AG04450 (cell line): ENCODE data around the gene DND1. TPM values are rescaled to one million over a fixed set of nuclear protein-coding genes. Genes with fewer than 3 reads are reported as not detected.
"Not testable (repeated sequence)": the region's sequence is repeated elsewhere in the genome, so short reads cannot be mapped to it uniquely, and the experiment has no call there.

Source experiments
- CTCF ChIA-PET: fragments of 300-600, 350-600 bp; formaldehyde crosslinking; extraction: SDS; loops from one replicate; lab custom pipeline; 2022; ENCODE audit warnings: antibody characterized with exemption, inconsistent platforms; lab: Charles Lee
- POLR2A ChIA-PET: fragments of 350-600 bp; formaldehyde crosslinking; extraction: SDS; loops from one replicate; lab custom pipeline; 2021; ENCODE audit warnings: antibody characterized with exemption, inconsistent platforms; lab: Yijun Ruan, JAX
- DNase-seq: peaks from one replicate; pipeline ENCODE4 v3.0.0-alpha.2; 2011; ENCODE audit warnings: low read depth, low spot score
- H3K27ac ChIP-seq: one replicate; pipeline ENCODE4 v1.5.1; 2012; ENCODE audit warnings: low read depth, low read length, control low read depth
- H3K27me3 ChIP-seq: one replicate; pipeline ENCODE4 v1.6.0; 2012; ENCODE audit warnings: low read length; ENCODE audit not compliant: control insufficient read depth, insufficient read depth
- H3K4me3 ChIP-seq: 2 replicates; pipeline ENCODE4 v1.5.1; 2011; ENCODE audit warnings: mild to moderate bottlenecking, low read depth, low read length, control low read depth
- H3K9me3 ChIP-seq: 2 replicates; pipeline ENCODE4 v1.5.1; 2012; ENCODE audit warnings: low read length; ENCODE audit not compliant: control insufficient read depth, insufficient read depth
- polyA plus RNA-seq: library from polyadenylated mRNA; depleted of rRNA; stranded (reverse); fragments of >200 nt; gene quantifications from 2 replicates; pipeline ENCODE4 v1.2.3, GENCODE V29; 2011
- TF ChIP-seq, protein P1 (sequence below): IDR thresholded peaks from 2 replicates; pipeline ENCODE4 v1.5.1; 2011; ENCODE audit warnings: low read depth, low read length, control low read depth, inconsistent platforms

DND1 gene
- polyA plus RNA-seq, 1 experiment = 0.14 TPM

DNA sequence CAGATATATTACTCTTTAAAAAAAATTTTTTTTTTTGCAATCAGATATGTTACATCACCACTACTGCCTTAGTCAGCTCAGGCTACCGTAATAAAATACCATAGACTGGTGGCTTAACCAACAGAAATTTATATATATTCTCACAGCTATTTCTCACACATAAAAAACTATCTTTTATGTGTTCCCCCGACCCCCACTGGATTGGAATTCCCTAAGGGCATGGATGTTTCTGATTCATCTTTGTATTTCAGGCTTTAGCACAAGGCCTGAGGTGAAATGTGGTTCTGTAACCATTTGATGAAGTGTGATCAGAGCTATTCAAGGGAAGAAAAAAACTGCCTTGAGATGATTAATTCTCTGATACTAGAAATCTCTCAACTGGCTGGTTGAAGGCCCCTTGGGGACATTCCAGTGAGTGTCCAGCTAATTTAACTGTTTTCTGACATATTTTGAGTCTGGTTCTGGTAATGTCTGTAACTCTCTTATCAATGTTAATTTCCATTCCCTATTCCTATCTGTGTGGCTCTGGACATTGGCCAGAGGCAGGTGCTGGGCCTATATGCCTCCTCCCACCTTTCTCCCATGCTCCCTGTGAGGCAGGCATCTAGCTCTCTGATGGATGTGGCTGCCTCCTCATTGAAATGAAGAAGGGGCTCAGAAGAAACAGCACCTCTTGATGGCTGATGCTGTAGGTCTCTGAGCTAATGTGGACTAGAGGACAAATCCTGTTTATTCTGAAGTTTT lies 42.9 kb downstream of the DND1 start:
- peaks cover 10% of the 10 kb centered on the region for H3K9me3 ChIP-seq
- CTCF ChIA-PET = interaction anchor here (0.9 kb wide), 1 partner anchor 23 kb away, joined by 3 read pairs; no protein-coding TSS in a partner anchor
- TF ChIP-seq, protein P1, sequence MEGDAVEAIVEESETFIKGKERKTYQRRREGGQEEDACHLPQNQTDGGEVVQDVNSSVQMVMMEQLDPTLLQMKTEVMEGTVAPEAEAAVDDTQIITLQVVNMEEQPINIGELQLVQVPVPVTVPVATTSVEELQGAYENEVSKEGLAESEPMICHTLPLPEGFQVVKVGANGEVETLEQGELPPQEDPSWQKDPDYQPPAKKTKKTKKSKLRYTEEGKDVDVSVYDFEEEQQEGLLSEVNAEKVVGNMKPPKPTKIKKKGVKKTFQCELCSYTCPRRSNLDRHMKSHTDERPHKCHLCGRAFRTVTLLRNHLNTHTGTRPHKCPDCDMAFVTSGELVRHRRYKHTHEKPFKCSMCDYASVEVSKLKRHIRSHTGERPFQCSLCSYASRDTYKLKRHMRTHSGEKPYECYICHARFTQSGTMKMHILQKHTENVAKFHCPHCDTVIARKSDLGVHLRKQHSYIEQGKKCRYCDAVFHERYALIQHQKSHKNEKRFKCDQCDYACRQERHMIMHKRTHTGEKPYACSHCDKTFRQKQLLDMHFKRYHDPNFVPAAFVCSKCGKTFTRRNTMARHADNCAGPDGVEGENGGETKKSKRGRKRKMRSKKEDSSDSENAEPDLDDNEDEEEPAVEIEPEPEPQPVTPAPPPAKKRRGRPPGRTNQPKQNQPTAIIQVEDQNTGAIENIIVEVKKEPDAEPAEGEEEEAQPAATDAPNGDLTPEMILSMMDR = no peak
- peaks cover 21% of the 10 kb centered on the region for H3K27me3 ChIP-seq
- no peak for DNase-seq
- POLR2A ChIA-PET = no interaction called here
- H3K27ac ChIP-seq = no peak overlapping the region
- no peak overlapping the region for H3K4me3 ChIP-seq

- DNase-seq = no peak
- Histone ChIP-seq H3K4me3 (no peak overlapping the region), H3K9me3 (peaks cover 10% of the 10 kb centered on the region), H3K27ac (no peak overlapping the region), H3K27me3 (peaks cover 21% of the 10 kb centered on the region)
- TF ChIP-seq, protein P1 = no peak
- ChIA-PET CTCF (interaction anchor here (0.8 kb wide), 1 partner anchor 256 kb away, joined by 3 read pairs; no protein-coding TSS in a partner anchor), POLR2A (no interaction called here)
Measured at GRCh38 chr5:140628711-140629110, 44.7 kb downstream of the DND1 start.

DNA sequence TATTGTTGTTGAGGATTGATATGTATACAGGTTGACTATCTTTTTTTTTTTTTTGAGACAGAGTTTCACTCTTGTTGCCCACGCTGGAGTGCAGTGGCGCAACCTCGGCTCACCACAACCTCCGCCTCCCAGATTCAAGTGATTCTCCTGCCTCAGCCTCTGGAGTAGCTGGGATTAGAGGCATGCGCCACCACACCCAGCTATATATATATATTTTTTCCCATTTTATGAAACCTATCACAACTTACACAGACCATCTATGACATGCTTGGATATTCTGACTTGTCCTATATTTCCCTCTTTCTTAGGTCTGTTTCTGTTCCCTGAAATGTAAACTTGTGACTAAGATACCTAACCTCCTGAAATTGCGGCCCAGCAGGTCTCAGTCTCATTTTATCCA lies 45.4 kb downstream of the DND1 start:
- no peak overlapping the region for H3K4me3 ChIP-seq
- CTCF ChIA-PET = interaction anchor here (0.8 kb wide), 1 partner anchor 255 kb away, joined by 3 read pairs; no protein-coding TSS in a partner anchor

DNA sequence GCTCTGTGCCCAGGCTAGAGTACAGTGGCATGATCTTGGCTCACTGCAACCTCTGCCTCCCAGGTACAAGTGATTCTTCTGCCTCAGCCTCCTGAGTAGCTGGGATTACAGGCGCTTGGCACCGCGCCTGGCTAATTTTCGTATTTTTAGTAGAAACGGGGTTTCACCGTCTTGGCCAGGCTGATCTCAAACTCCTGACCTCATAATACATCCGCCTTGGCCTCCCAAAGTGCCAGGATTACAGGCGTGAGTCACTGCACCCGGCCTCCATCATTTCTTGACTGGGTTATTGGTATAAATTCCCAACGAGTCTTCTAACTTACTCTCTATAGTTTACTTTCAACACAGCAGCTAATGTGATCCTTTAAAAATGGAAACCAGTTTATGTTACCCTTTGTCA lies 48.5 kb downstream of the DND1 start:
- DNase-seq, H3K4me3 ChIP-seq, H3K9me3 ChIP-seq, POLR2A ChIA-PET, H3K27ac ChIP-seq: not testable (repeated sequence)
- peaks cover 11% of the 10 kb centered on the region for H3K27me3 ChIP-seq
- CTCF ChIA-PET = interaction anchor here (0.6 kb wide), 1 partner anchor 225 kb away, joined by 3 read pairs; no protein-coding TSS in a partner anchor

More for the DNA sequence above, 45.4 kb downstream of the DND1 start:
- TF ChIP-seq, protein P1 = no peak
- Histone ChIP-seq H3K27me3 (peaks cover 18% of the 10 kb centered on the region), H3K9me3 (peaks cover 10% of the 10 kb centered on the region), H3K27ac (no peak overlapping the region)
- no peak for DNase-seq
- POLR2A ChIA-PET = no interaction called here

DNA sequence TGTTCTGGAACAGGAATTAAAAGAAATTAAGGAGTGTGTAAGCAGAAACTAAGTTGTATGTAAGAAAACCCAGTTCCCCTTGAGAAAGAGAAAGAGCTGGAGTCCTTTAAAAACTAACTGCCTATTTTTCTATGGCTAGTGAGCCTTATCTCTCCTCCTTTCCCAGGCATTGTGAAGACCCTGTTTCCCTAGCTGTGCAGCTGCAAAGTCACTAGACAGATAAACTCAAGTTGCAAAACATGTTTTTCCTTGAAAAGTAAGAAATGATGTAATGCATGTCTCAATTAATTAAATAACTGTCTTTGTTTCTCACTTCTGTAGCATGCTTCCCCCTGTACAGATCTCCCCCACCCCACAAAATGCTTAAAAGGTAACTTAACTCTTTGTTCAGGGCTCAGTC lies 50.3 kb downstream of the DND1 start:
- DNase-seq = not testable (repeated sequence)

GRCh38 chr5:140622301-140622700 lies 51.1 kb downstream of the DND1 start:
- CTCF ChIA-PET = interaction anchor here (2.7 kb wide), 1 partner anchor 13 kb away, joined by 15 read pairs; no protein-coding TSS in a partner anchor
- POLR2A ChIA-PET = interaction anchor here (0.6 kb wide), 1 partner anchor 41 kb away, joined by 3 read pairs; no protein-coding TSS in a partner anchor
- Histone ChIP-seq H3K27ac (no peak overlapping the region), H3K4me3 (no peak overlapping the region), H3K9me3 (no peaks in the 10 kb centered on the region), H3K27me3 (peaks cover 17% of the 10 kb centered on the region)
- TF ChIP-seq, protein P1 = no peak
- no peak for DNase-seq

More for the DNA sequence above, 50.3 kb downstream of the DND1 start:
- H3K27me3 ChIP-seq = peaks cover 17% of the 10 kb centered on the region
- POLR2A ChIA-PET, H3K27ac ChIP-seq, H3K9me3 ChIP-seq, H3K4me3 ChIP-seq: not testable (repeated sequence)
- CTCF ChIA-PET = interaction anchor here (2.7 kb wide), 1 partner anchor 12 kb away, joined by 15 read pairs; no protein-coding TSS in a partner anchor
